HG02610 (cell line): ENCODE data around the gene CDK16.

Experiments
- ATAC-seq: cut with Tn5 transposase; IDR thresholded peaks from one replicate; pipeline ENCODE4 v1.9.1; 2021; ENCODE audit warnings: mild to moderate bottlenecking, moderate library complexity; ENCODE audit not compliant: unreplicated experiment

The CDK16 gene

GRCh38 chrX:47218280-47218919 is at the start of gene CDK16:
CDK16 (plus strand) TSS chrX:47218681; CDS start chrX:47223558, 4,877 bp downstream.
- peak; percentile 24 for ATAC-seq

GRCh38 chrX:47169273-47169672 is 49.2 kb upstream of the CDK16 start:
- ATAC-seq, result no peak

- ATAC-seq, result no peak
Measured at GRCh38 chrX:47169726-47170515, 48.6 kb upstream of the CDK16 start.

- no peak for ATAC-seq
Measured at GRCh38 chrX:47170861-47171692, 47.4 kb upstream of the CDK16 start.

- no peak for ATAC-seq
Measured at GRCh38 chrX:47171996-47172395, 46.5 kb upstream of the CDK16 start.

- ATAC-seq, result no peak
Measured at GRCh38 chrX:47172549-47172948, 45.9 kb upstream of the CDK16 start.

- no peak for ATAC-seq
Measured at GRCh38 chrX:47172971-47173792, 45.3 kb upstream of the CDK16 start.

- no peak for ATAC-seq
Measured at GRCh38 chrX:47174376-47174775, 44.1 kb upstream of the CDK16 start.

- no peak for ATAC-seq
Measured at GRCh38 chrX:47174846-47175587, 43.5 kb upstream of the CDK16 start.

- ATAC-seq, result no peak
Measured at GRCh38 chrX:47175588-47175980, 42.9 kb upstream of the CDK16 start.

GRCh38 chrX:47176101-47176740 is 42.3 kb upstream of the CDK16 start:
- ATAC-seq, result no peak

GRCh38 chrX:47177079-47177478 is 41.4 kb upstream of the CDK16 start:
- ATAC-seq, result no peak

GRCh38 chrX:47178337-47178736 is 40.1 kb upstream of the CDK16 start:
- no peak for ATAC-seq

GRCh38 chrX:47179221-47179927 is 39.1 kb upstream of the CDK16 start:
- no peak for ATAC-seq

- ATAC-seq, result no peak
Measured at GRCh38 chrX:47179928-47180255, 38.6 kb upstream of the CDK16 start.

- ATAC-seq, result no peak
Measured at GRCh38 chrX:47180346-47180745, 38.1 kb upstream of the CDK16 start.

- no peak for ATAC-seq
Measured at GRCh38 chrX:47181301-47181700, 37.2 kb upstream of the CDK16 start.

- no peak for ATAC-seq
Measured at GRCh38 chrX:47182106-47182700, 36.3 kb upstream of the CDK16 start.

GRCh38 chrX:47184486-47184885 is 34.0 kb upstream of the CDK16 start:
- no peak for ATAC-seq
